ENCODE measurements around the gene CHEK1.

CHEK1 gene

DNA sequence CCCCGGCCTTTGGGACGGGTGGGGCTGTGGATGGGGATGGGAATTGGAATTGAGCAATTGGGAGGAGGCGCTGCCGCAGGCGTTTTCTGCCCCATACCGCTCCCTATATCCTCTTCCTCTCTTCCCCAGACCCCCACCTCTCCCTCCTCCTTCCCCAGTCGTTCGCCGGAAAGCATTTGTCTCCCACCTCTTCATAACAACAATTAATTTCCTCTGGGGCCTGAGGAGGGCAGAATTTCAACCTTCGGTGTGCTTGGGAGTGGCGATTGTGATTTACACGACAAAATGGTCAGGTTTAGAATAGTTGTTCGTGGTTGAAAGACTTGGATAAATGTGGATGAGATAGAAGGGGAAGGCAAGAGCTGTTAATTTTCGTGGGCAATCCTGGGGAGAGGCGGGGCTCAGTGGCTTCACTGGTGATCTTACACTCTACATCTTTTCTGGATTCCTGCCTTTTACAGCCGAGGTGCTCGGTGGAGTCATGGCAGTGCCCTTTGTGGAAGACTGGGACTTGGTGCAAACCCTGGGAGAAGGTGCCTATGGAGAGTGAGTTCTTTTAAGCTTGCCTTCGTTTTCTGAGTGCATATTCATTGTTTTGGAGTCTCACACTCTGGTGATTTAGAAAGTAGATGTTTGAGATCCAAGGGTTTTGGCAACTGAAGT is 1.5 kb downstream of the CHEK1 start:
- DNase-seq, result peak; percentile 69

- DNase-seq, result no peak
Observed at GRCh38 chr11:125627236-125627910, 2.4 kb downstream of the CHEK1 start.

GRCh38 chr11:125637840-125638239 is 12.9 kb downstream of the CHEK1 start:
- DNase-seq, result no peak

- no peak for DNase-seq
Observed at GRCh38 chr11:125638315-125638714, 13.4 kb downstream of the CHEK1 start.

- no peak for DNase-seq
Observed at GRCh38 chr11:125645871-125646270, 20.9 kb downstream of the CHEK1 start.

- no peak for DNase-seq
Observed at GRCh38 chr11:125649465-125650166, 24.7 kb downstream of the CHEK1 start.

DNA sequence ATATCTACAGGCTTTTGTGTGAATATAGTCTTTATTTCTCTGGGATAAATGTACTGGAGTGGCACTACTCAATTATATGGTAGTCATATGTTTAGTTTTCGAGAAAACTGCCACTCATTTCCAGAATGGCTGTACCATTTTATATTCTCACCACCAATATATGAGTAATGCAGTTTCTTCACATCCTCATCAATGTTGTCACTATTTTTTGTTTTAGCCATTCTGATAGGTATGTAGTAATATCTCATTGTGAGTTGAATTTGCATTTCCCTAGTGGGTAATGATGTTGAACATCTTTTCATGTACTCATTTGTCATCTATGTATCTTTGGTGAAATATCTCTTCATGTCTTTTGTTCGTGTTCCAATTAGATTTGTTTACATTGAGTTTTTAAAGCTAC is 37.7 kb downstream of the CHEK1 start:
- no peak for DNase-seq

GRCh38 chr11:125663910-125664309 is 38.9 kb downstream of the CHEK1 start:
- no peak for DNase-seq

DNA sequence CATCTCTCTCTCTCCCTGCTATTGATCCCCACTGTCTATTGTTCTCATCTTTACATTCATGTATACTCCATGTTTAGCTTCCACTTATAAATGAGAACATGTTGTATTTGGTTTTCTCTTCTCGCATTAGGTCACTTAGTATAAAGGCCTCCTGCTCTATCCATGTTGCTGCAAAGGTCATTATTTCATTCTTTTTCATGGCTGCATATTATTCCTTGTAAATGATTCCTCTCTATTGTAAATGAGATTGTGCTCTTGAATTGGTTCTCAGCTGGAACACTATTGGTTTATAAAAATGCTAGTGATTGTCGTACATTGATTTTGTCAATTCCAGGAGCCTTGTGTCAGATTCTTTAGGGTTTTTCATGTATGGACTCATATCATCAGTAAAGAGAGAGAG is 42.2 kb downstream of the CHEK1 start:
- DNase-seq, result no peak

DNA sequence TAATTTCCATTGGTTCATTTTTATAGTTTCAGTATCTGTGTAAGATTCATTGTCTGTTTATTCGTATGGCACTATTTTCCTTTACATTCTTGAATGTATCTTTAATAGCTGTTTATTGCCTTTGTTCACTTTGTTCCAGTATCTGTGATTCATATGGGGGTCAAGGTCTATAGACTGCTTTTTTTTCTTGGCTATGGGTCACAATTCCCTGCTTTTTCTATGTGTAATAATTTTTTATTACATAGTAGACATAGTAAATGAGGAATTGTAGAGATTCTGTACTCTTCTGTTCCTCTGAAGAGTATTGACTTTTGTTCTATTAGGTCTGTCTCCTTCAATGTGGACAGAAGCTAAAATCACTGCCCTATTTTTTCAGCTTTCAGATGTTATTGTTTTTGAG is 45.2 kb downstream of the CHEK1 start:
- DNase-seq, result no peak

GRCh38 chr11:125671561-125671960 is 46.6 kb downstream of the CHEK1 start:
- DNase-seq, result no peak

DNA sequence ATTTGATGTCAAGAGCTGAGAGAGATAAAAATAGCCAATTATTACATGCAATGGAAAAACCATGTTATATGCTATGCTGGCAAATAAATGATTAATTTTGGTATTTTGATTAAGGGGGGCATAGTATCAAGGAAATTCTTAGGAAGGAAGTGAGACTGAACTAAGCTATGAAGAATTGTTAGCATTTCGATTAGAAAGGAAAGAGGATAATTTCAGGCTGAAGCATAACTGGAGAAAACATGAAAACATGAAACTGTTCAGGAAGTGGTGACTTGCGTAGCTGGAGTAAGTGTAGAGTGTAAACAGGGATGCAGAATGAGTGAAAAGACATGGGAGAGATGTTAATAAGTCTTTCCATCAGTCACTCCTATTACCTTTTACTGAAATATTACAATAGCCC is 49.2 kb downstream of the CHEK1 start:
- DNase-seq, result no peak

DNA sequence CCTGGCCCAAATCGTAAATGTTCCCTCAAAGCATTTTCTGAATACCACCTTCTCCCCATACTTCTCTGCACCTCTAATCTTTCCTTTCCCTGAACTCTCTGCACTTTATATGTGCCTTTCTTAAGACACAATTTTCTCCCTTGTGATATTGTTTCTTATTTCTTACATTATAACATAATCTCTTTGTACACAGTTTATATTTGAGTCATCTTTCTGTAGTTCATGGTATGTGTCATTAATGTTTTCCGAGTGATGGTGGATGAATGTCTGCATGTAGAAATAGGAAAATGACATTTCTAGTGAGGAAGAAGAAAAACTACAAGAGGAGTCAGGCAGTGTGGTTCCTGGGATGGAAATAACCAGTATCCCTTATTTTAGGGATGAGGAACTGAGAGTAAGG is 50.2 kb downstream of the CHEK1 start:
- no peak for DNase-seq

DNA sequence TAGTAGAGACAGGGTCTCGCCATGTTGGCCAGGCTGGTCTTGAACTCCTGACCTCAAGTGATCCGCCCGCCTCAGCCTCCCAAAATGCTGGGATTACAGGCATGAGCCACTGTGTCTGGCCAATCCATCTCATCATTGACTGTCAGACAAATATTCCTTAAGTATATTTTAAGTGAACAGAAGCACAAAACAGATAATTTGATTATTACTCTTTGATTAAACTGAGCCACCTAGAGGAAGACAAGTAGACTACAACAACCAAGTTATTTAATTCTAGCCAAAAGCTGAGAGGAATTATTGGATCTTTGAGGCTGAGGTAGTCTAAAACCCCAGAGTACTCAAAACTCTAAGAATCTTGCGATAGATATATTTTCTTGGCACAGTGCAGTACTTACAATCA is 54.4 kb downstream of the CHEK1 start:
- DNase-seq, result no peak

GRCh38 chr11:125679837-125680236 is 54.9 kb downstream of the CHEK1 start:
- no peak for DNase-seq

- DNase-seq, result no peak
Observed at GRCh38 chr11:125680747-125681146, 55.8 kb downstream of the CHEK1 start, which contains the start of gene ACRV1. ACRV1 (minus strand) TSS chr11:125680847; CDS start chr11:125680780, 67 bp downstream.

- no peak for DNase-seq
Observed at GRCh38 chr11:125685228-125685627, 60.3 kb downstream of the CHEK1 start.

DNA sequence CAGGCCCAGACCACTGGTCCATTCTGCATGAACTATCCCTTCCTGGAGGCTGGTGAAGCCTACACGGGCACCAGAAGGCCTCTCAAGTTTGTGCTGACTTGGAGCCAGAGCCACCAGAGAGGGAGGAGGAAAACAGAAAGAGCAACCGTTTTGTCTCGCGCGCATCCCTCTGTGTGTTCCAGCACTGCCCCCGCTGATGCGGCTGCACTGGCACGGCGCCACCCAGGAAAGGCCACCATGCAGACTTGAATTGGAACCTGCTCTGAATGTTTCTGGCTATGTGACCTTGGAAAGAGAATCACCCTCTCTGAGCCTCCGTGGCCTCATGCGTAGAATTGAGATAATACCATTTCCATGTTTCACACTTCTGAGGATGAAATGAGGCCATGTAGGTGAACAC is 63.1 kb downstream of the CHEK1 start:
- DNase-seq, result no peak

GRCh38 chr11:125688632-125689031 is 63.7 kb downstream of the CHEK1 start:
- DNase-seq, result no peak

GRCh38 chr11:125689274-125689859 is 64.4 kb downstream of the CHEK1 start:
- no peak for DNase-seq

DNA sequence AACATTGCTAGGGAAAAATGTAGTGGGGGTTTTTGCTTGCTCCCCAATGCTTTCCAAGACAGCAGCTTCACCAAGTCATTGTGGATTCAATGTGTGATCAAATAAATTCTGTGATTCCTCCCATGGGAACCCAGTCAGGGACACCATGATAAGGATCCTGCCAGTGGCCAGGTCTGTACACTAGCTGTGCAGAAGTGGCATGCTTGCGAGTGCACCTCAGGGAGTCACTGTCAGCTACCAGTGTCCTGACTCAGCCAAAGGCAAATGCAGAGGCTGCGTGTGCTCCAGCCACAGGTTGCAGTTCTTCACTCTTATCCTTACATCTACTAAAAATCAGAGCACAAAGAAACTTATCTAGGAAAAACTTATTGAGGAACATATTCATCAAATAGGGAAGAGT is 65.0 kb downstream of the CHEK1 start:
- no peak for DNase-seq

GRCh38 chr11:125692887-125693286 is 67.9 kb downstream of the CHEK1 start:
- DNase-seq, result no peak

GRCh38 chr11:125694951-125695350 is 70.0 kb downstream of the CHEK1 start:
- DNase-seq, result no peak

Measured in RPMI8226 (cell line).